Skin of body (tissue), 2 donors: ENCODE results near the gene TECPR1. TPM values are rescaled to one million over a fixed set of nuclear protein-coding genes. Genes with fewer than 3 reads are reported as not detected.

Experiments used
- DNase-seq: peaks from one replicate; lab custom pipeline; 2025; lab: John Stamatoyannopoulos, UW
- total RNA-seq: library from RNA; depleted of rRNA; stranded (reverse); fragments of >200 nt; gene quantifications from one replicate; pipeline ENCODE4 v1.2.3, GENCODE V29; 2014

The TECPR1 gene
- total RNA-seq, 1 donor from 2014 or later, result 8.3 TPM

GRCh38 chr7:98285157-98286092 lies 33.4 kb upstream of the TECPR1 start:
- DNase-seq, result no peak

DNA sequence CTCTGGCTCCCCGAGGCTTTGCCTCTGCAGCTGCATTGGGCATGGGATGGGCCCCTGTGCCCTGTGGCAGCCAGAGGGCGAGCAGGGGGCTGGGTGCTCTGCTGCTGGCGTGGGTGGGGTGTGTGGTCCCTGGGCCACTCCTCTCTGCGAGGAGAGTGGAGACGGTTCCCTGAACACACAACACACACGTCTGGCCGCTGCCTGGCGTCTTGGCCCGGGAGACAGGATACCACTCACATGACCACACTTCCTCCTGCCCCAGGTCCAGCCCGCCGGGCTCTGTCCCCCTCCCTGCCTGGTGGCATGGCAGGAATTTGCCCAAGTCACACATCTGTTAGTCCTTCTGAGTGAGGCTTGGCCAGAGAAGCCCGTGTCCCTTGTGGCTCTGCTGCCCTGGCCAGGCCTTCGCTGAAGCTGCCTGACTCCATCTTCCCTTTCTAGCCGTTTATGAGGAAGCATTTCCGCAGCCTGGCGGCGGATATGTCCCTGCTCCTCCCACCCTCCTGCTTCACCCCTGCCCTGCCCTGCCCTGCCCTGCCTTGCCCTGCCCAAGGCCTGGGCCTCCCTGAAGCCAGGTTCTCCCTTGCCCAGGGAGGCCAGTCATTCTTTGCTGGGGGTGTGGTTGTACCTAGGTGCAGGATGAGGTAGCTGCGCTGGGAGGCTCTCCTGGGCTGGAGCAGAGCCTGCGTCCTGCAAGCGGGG lies 32.5 kb upstream of the TECPR1 start:
- peak; percentile 24 for DNase-seq

- DNase-seq, result no peak
Observed at GRCh38 chr7:98283887-98284222, 31.8 kb upstream of the TECPR1 start.

- no peak for DNase-seq
Observed at GRCh38 chr7:98283127-98283886, 31.3 kb upstream of the TECPR1 start.

DNA sequence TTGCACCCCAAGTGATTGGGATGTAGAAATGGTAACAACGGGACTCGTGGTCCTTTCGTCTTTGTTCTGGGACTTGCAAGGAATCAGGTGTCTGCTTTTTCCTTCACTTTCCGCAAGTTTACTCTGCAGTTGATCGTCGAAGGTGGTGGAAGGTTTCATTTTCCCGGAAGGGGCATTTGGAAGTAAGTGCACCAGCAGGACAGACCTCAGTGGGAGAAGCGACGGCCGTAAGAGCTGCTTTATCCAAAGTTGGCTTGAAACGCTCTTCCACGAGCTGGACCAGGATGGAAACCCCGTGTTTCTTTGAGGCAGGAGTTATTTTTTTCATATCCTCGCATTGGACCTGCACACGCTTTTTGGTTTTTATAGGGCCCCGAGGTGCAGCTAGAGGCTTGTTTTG lies 30.7 kb upstream of the TECPR1 start:
- no peak for DNase-seq

DNA sequence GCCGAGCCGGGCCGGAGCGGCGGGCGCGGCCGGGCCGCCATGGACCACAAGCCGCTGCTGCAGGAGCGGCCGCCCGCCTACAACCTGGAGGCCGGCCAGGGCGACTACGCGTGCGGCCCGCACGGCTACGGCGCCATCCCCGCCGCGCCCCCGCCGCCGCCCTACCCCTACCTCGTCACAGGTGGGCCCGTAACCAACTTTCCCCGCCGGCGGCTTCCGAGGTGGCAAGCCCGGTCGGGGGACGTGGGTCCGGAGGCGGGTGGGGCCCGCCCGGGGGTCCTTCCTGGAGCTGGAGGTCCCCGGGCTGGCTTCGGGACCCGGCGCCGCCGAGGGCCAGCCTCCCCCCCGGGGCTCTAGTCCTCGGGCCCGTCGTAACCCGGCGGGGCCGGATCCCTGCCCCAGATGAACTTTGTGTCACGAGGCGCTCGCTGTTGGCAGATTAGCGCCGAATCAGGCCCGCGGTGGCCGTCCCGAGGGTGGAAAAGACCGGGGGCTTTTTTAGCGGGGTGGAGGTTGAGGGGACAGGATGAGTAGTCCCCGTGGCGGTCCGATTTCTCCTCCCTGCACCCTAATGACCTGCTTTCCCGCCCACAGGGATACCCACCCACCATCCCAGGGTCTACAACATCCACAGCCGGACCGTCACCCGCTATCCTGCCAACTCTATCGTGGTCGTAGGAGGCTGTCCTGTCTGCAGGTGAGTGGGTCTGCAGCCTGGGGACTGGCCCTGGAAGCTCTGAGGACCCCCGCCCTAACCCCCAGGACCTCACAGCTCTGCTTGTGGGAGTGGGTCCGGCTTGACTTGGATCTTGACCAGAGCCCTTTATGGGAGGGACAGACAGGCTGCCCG lies 29.9 kb upstream of the TECPR1 start:
- DNase-seq, result no peak

- DNase-seq, result peak; percentile 81
Observed at GRCh38 chr7:98280791-98281756, 29.0 kb upstream of the TECPR1 start, which contains the start of gene BRI3. TSS of gene BRI3 (plus strand) at chr7:98281686. CDS start at chr7:98281796, 110 bp downstream.

DNA sequence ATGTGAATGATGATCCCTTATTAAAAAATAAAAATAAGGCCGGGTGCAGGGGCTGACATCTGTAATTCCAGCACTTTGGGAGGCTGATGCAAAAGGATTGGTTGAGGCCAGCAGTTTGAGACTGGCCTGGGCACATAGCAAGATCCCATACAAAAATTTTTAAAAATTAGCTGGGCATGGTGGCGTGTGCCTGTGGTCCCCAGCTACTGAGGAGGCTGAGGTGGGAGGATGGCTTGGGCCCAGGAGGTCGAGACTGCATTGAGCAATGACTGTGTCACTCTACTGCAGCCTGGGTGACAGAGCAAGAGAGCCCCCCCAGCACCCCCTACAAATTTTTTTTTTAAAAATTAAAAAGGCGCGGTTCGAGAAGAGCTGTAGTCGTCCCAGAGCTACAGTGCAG lies 28.3 kb upstream of the TECPR1 start:
- no peak for DNase-seq

DNA sequence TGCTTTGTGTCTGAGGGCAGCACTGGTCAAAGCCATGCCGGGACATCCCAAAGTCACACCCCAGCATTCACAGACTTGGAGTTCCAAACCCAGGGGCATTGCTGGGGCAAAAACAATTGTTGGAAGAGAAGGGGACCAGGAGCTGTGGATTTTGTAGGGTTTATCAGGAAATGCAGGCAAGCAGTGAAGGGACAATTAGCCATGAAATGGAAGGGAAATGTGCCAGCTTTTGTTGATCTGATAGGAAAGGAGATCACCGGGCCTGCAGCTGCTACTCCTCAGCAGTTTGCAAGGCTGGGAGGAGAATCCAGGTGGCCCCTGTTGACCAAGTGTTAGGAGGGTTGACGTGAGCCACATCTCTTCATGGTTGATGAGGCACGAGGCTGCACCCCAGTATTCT lies 26.9 kb upstream of the TECPR1 start:
- DNase-seq, result no peak

GRCh38 chr7:98278408-98278807 lies 26.4 kb upstream of the TECPR1 start:
- no peak for DNase-seq

DNA sequence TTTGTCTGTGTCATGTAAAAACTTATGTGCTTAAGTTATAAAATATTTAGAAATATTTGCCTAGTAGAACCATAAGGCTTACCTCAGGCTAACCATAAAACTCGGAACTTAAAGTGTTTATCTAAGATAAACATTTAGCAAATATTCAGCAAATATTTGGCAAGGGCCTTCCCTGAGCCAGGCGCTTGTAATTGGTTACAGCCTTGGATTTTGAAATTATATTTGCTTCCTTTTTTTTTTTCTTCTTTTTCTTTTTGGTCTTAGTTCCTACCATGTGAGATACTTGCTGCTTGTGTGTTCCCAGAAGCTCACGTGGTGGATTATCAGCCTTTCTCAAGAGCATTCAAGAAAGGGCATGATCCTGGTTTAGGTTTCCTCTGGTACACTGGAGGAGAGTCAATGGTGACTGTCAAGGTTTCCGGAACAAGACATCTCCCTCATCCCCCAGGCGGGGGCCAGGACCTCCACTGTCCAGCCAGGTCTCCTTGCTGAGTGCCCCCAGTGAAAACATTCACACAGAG lies 24.3 kb upstream of the TECPR1 start:
- no peak for DNase-seq

- no peak for DNase-seq
Observed at GRCh38 chr7:98267303-98267702, 15.3 kb upstream of the TECPR1 start.

DNA sequence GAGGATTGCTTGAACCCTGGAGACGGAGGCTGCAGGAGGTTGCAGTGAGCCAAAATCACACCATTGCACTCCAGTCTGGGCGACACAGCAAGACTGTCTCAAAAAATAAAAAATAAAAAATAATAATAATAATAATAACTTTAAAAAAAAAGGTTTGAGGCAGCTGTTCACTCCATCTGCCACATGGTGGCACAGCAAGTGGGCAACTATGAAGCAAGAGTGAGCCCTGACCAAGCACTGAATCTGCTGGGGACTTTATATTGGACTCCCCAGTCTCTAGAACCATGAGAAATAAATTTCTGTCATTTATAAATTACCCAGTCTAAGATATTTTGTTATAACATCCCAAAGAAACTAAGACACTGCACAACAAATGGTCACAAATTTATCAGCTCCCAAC lies 14.8 kb upstream of the TECPR1 start:
- DNase-seq, result no peak

DNA sequence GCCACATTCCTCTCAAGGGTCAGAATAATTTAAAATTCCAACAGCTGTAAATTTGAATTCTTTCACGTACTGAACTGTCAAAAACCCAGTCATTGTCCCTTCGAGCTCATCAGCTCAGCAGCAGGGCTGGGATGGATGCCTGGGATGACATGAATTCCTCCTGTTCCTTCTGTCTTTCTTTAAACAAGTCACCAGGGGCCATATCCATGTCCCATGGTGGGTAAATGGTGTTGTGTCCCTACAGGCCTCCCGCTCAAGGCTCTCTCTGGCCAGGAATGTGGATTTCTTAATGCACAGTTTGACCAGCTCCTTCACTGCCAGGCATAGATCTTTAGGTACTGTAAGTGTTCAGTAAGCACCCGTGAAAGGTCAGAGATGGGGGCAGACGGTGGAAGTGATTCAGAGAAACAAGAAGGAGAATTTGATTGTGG lies 13.8 kb upstream of the TECPR1 start:
- DNase-seq, result no peak

- no peak for DNase-seq
Observed at GRCh38 chr7:98257701-98258100, 5.7 kb upstream of the TECPR1 start.

DNA sequence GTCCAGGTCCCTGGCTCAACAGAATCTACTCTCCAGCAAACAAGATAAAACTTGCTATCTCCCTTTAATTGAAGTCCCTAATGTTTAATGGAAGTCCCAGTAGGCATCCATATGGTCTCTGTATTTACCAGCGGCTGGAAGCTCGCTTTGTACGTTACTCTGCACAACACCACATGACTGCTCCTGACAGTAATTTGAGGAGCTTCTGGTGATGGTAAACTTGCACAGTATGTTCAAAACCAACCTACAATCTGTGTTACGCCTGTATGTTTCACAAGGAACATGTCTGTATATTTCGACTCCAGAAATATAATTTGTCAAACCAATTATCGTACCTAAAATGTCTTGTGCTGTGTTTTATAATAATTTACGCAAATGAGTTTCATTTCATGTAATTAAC lies 4.4 kb upstream of the TECPR1 start:
- DNase-seq, result no peak

- DNase-seq, result no peak
Observed at GRCh38 chr7:98254951-98255610, 3.0 kb upstream of the TECPR1 start.

DNA sequence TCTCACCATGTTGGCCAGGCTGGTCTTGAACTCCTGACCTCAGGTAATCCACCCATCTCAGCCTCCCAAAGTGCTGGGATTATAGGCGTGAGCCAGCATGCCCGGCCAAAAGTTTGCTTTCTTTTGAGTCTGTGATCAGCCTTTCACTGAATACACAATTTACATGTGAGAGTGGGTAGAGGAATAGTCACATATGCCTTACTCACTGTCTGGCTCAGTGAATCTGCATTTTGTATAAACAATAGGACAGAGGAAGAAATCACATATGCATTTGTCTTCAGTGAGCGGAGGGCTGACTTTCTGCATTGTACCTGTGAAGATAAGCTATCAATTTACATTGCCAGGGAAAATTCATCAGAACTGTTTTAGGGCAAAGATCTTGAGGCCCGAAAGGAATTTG lies 2.5 kb upstream of the TECPR1 start:
- DNase-seq, result no peak
